DMS79 treated with DMSO at 0.1 percent for 48 hours (cell line): Measurements from ENCODE around the gene MAST4.

Source experiments
- DNase-seq: peaks from one replicate; lab custom pipeline; 2025; lab: John Stamatoyannopoulos, UW

Gene MAST4

DNA sequence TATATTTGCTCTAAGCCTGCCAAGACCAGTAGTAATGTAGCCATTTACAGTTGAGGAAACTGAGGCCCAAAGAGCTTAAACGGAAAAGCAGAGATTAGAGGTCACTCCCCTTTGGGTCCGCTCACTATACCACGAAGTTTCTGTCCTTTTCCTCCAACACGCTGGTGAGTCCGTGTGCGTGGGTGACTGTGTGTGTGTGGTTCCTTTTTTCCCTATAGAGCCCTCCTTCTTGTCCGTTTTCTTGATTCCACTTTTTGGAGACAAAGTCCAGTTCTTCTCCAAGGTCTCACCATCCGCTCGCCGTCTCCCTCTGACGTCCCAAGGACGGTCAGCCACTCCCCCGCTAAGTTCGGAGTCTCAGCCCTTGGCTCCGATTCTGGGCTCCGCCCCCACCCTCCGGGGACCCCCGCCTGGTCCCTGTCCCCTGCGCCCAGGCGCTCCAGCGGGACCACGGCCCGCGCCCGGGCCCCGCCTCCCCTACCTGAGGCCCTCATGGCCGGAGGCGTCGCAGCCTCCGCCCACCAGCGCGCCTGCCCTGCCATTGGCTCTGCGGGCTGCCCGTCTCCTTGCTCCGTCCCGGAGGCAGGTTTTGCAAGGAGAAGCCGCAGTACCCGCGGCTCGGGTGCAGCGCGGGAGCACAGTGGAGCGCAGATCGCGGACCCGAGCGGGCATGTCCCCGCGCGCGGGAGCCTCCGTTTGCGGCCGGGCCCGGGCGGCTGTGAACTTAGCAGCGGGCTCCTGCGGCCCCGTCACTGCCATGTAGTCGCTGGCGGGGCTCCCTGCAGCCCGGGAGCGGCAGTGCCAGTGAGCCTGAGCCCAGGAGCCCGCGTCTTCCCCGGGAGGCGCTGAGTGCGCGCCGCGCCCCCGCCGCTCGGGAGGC, at the start of gene MAST4:
MAST4 (plus strand) TSS at position 638 of the 880 bp plus-strand sequence. CDS start 263 bp downstream, outside the sequence.
- peak; percentile 36 for DNase-seq

DNA sequence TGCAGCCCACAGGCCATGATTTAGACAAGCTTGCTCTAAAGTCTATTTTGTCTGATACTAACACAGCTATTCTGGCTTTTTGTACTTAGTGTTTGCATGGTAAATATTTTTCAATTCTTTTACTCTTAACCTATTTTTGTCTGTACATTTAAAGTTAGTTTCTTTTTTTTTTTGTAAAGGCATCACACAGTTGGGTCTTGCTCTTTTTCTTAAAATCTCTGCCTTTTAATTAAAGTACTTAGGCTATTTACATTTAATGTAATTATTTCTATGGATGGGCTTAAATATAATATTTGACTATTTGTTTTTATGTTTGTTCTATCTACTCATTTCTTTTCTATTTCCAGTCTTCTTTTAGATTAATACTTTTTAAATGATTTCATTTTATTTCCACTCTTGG, 49.7 kb upstream of the MAST4 start:
- DNase-seq, result no peak

DNA sequence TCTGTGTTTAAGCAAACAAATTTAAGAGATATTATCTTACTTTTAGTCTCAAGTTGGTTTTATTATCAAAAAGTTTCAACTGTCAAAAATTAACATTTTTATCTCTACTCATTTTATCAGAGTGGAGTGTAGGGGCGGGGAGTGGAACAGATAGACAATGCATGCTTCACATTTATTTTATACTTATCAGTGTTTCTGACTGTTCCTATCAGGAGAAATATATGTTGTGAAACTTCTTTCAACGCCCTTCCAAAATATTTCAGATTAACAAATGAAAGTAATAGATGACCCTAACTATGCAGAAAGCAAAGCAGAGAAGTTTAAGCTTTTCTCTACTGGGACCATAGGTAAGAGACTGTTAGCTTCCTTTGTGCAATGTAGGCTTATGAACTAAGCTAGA, 44.9 kb upstream of the MAST4 start:
- DNase-seq, result no peak

DNA sequence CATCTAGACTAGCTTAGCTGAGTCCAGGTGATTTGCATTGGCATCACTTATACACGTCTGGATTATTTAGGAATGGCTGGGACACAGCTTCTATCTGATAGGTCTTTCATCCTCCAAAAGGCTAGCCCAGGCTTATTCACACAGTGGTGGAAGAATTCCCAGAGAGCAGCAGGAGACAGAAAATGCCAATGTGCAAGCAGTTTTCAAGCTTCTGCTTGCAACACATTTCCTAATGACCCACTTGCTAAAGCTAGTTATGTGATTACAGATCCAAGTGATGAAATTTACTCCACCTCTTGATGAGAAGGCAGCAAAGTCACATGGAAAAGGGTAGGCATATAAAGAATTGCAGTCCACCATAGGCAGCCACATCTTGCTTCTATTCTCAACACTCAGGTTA, 44.2 kb upstream of the MAST4 start:
- no peak for DNase-seq

DNA sequence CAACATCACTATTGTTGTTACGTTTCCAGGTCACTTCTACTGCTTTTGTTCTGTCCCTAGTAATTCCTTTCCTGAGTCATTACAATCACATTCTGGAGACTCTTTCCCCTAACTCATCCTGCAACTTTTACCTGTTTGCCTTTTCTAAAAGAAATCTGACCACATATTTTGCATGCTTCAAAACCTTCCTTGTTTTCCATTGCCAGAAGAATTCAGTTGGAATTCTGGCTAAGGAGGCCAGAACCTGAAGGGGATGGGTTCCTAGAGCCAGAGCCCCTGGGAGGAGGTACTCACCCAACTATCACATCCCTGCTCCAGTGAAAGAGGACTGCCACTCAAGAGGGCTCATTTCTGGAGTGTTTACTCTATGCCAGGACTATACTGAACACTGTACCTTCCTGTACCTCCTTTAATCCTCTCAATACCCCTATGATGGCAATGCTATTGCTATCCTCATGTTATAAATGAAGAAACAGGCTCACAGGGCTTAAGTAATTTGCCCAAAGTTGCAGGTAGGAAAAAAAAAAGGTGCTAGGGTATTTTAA, 42.8 kb upstream of the MAST4 start:
- DNase-seq, result peak; percentile 53

DNA sequence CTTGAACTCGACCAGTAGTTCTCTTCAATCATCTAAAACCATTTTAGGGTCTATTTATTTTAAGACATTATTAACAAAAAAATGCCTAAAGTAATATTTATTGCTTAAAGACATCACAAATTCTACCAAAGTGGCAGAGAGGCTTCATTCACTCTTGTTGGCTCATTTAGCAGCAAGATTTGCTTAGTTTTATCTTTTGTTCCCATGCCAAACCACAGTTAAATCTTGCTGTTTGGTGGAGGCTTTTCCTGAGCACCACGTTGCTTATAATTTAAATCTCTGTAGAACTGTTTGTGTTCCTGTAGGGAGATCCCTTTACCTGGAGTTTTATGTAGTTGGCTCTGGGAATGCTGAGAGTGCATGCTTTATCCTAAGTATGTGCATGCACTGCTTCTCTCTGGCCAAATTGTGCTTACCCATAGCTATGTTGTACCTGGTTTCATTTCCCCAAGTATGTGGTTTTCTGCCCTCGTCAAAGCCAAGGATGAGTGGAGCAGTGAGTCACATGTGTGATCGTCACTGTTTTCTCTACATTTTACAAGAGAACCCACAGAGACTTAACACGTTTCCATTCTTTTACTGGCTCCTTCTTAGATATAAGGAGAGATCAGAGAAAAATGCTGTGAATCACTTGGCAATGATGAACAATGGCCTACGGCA, 42.1 kb upstream of the MAST4 start:
- DNase-seq, result peak; percentile 53

DNA sequence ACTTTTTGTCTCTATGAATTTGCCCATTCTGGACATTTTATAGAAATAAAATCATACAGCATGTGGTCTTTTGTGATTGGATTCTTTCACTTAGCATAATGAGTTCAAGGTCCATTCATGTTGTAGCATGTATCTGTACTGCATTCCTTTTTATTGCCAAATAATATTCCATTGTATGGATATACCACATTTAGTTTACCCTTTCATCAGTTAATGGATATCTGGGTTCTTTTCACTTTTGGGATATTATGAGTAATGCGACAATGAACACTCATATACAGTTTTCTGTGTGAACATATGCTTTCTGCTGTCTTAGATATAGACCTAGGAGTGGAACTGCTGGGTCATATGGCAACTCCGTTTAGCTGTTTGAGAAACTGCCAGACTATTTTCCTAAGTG, 41.3 kb upstream of the MAST4 start:
- no peak for DNase-seq

DNA sequence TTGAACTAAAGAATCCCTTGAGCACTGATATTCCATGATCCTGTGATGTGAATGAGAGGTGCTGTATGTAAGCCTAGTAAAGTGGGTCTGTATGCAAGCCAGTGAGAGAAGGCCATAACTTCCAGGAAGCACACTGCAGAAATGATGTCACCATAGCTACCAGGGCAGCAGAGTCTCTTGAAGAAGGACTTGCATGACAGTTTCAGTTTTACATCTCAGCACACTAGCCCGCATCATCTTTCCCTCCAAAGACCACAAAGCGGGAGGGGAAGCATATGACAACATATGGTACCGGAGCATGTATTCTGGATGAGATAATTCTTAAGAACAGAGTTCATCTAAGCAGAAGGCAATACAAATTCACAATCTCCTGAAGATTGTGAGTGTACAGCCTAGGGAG, 37.6 kb upstream of the MAST4 start:
- DNase-seq, result no peak

DNA sequence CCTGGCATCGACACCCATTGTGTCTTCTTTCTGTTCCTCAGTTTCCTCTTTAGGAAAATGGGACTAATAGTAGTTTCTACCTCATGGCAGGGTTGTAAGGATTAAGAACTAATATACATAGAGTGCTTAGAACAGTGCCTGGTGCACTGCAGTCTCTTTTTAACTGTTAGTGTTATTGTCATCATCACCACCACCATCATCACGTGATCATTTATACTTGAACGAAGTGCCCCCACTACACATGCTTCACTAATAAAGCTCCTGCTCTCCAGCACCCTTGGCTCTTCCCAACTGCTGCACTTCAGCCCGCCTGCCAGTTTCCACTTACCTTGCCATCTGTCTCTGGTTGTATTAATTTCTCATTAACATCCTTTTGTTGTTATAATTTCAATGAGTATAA, 35.8 kb upstream of the MAST4 start:
- DNase-seq, result peak; percentile 3

DNA sequence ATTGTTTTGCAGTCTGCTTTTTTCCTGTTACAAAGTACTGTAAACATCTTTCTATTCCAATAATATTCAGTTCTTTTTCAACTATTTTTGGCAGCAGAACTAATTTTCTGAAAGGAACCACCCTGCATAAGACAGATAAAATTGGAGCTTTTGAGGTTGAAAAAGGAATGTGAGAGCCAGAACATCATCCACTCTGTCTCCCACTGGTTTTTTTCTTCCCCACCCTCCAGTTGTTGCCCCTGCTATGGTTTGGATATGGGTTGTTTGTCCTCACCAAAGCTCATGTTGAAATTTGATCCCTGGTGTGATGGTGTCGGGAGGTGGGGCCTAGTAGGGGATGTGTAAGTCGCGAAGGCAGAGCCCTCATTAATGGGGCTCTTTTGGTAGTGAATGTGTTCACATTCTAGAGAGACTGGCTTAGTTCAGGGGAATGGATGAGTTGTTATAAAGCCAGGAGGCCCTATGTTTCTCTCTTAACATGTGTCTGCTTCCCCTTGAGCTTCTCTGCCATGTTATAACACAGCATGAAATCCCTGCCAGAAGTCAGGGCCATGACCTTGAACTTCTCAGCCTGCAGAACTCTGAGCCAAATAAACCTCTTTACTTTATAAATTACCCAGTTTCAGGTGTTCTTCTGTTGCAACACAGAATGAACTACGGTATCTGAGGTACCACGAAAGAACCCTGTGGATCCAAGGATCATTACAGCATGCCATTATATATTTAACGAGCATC, 34.8 kb upstream of the MAST4 start:
- DNase-seq, result no peak

DNA sequence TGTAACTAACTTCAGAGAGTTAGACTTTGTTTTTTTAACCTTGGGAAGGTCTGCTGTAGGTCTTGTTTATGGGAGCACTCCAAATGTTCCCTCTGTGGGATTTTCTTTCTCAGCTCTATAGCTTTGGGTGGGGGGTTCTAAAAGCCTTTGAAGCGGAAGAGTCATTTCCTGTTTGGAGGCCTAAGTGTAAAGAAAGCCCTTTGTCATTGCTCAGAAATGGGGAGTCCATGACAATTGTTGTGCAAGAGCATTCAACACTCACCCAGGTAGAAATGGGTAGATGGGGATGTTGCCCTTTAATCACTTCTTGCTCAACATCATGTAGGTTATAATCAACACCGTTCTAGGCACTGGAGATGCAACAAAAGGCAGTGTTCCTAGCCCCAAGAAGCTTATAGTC, 30.3 kb upstream of the MAST4 start:
- no peak for DNase-seq

DNA sequence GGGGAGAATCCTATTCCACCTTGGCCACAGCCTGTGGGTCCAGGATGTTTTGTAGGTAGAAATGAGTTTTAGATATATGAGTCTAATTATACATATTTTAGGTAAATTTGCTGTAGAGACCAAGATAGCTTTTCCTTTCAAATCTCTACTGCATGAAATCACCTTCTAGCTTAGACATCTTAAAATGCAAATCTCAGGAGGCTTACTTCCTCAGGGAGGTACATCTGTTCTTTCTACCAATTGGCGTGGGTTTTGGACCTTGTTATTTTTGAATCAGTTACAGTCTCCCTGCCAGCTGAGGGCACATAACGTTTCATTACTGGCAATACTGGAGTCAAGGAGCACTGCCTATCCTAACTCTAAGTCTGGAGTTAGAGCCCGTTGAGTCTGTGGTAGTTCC, 28.7 kb upstream of the MAST4 start:
- DNase-seq, result no peak

DNA sequence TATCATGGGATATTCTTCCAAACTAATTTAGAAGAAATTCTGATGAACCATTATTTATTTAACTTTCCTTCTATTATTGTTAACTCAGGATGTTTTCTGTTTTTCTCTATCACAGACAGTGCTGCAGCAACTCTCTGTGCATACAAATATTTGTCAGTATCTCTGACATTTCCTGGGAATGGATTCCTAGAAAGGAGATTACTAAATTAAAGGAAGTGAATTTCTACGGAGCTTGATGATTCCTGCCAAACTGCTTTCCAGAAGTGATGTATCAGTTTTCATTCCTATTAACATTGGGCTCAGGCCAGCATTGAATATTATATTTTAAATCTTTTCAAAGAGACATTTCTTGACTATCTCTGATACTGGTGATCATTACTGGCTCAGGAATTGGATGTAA, 26.0 kb upstream of the MAST4 start:
- no peak for DNase-seq

DNA sequence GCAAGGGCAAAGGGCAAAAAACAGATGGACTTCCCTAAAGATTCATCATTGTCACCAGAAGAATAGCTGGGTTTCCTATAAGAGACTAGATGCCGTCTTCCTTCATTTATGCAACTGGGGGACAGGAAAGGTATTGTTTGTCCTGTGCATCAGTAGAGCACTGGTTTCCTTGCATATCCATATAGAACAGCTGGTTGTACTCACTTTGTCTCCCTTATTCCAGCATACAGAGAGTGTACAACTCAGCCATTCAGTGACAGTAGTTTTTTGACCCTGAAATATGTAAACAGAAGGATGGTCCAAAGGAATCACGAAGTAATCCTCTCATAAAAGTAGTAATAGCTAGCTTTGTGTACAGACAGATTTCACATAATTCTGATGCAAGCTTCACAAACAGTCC, 22.5 kb upstream of the MAST4 start:
- DNase-seq, result no peak

DNA sequence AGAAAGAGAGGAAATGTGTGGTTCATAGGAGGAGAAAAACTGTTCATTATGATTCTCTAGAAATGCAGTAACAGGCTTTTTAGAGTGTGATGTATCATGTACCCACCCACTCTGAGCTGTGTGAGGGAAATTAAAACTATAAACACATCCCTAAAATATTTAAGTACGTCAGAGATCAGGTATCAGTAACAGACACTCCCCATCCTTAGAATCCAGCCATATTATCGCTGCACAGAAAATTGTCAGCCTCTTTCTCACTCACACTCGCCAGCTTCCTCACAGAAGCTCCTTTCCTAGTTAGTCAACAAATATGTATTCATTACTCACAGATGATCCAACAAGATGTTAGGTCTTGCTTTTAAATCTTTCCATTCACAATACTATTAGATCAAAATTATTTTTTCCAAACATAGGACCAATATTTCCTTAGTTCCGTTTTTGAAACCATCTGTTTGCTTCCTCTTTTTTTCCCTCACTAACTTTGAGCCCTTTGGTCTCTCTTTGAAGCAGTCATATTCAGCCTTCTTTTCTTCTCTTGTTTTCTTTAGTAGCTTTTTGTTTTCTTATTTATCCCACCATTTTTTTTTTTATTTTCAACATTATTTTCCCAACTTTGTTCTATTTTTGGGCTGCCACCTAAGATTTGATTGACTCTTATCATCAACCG, 13.6 kb upstream of the MAST4 start:
- DNase-seq, result no peak

DNA sequence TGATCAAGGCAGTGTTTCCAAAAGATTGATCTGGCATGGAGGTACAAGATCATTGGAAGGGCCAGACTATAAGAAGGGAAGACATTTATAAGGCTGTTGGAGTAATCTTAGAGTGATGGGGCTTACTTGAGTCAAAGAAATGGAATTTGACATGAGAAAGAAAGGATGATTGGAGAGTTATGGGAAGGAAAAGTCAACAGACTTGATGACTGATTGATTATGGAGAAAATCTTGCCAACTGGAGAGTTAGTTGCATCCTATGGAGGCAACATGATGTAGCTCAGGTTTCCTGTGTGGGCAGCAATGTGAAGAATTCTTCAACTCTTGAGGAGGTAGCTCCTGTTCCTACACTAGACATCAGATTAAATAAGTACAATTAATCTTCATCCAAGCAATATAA, 10.9 kb upstream of the MAST4 start:
- no peak for DNase-seq

DNA sequence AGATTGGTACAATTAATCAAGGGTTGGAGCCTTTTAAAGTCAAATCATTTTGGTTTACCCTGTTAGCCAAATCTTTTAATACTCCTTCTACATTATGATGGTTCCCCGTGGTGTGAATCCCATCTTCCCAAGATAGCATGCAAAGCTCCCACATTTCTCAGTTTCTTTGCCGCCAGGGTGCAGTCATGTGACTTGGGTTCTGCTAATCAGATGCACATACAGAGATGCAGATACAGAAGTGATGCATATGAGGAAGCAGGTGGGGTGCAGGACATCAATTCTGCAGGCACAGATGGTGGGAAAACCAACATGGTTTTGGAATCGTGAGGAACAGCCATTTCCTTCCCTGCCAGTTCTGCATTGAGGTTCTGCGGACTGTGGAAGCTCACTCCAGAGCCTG, 8.4 kb upstream of the MAST4 start:
- no peak for DNase-seq

DNA sequence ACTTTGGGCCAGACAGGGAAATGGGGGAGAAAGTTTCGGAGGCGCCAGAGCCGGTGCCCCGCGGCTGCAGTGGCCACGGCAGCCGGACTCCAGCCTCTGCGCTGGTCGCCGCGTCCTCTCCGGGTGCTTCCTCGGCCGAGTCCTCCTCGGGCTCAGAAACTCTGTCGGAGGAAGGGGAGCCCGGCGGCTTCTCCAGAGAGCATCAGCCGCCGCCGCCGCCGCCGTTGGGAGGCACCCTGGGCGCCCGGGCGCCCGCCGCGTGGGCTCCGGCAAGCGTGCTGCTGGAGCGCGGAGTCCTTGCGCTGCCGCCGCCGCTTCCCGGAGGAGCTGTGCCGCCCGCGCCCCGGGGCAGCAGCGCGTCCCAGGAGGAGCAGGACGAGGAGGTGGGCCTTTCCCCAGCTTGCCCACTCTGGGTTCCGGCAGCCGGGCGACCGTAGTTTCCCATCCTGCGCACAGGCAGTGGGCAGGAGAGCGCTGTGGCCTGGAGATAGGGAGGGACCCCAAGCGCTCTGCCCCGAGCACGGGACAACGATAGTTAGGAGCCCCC, 516 bp downstream of the MAST4 start:
- DNase-seq, result peak; percentile 16

DNA sequence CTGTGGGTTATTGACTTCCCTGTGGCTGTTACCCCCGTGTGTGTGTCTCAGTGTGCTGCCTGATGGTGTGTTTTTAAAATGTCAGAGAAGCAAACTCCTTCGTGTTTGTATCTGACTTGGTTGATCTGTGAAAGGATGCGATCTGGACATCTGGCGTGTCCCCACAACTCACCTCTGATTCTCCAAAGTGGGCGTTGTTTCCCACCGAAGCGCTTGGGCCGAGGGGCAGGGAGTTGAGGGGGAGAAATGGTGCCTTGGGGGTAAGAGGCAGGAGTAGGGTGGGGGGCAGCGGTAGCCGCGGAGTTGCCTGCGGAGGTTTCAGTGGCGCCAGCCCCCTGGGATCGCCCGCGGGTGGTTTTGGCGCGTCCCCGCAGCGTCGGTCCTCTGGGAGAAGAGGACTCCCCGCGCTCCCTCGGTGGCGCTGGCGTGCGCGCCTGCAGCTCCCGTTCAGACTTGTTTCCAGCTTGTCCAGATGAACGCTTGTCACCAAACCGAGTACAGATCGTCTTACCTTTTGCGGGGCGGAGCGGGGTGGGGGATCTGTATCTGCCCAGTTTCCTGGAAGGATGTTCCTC, 1.1 kb downstream of the MAST4 start:
- peak; percentile 7 for DNase-seq

DNA sequence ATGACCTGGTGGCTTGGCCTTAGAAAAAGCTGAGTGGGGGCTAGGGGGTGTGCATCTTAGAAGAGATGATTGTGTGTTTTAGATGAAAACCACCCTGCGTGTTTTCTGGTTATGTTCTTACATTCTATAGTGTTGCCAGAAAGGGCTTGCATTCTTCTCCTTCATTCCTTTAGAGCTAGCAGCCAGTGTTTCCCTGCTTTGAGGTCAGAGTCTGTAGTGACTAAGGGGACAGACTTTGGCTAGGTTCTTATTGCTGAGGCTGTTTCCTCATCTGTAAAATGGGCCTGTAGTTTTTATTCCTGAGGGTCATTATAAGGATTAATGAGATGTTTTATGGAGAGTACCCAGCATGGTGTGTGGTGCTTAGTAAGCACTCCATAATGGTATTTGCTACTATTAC, 6.4 kb downstream of the MAST4 start:
- no peak for DNase-seq

DNA sequence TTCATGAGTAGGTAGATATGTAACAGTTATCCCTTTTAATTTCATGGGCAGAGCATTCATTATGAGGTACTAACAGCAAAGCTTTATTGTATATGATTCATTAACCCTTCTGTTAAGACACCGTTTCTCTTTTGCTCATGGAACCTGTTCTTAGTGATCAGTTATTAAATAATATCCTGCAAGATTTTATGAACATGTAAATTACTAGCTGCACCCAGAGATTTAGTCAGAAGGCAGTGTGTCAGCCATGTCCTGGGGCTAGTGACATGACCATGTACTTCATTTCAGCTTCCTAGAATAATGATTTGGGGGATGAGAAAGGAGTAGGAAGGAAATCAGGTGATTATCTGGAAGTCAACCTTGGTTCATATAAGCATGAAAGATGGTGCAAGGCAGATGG, 7.0 kb downstream of the MAST4 start:
- DNase-seq, result no peak
